ENCODE data around the gene TMEM19. TPM values are rescaled to one million over a fixed set of nuclear protein-coding genes. Genes with fewer than 3 reads are reported as not detected.

Gene TMEM19
- total RNA-seq, 1 donor from 2014 or later: 21.0 TPM

Other genes starting within 250 kb of the TMEM19 start
- gene LGR5, start 246.3 kb upstream of the TMEM19 start, total RNA-seq: not detected in 2 replicates
- 23.4 and 56.5 TPM in 2 replicates for gene ZFC3H1, start 22.2 kb upstream of the TMEM19 start, total RNA-seq
- 2.5 and 9.5 TPM in 2 replicates for gene THAP2, start 21.8 kb upstream of the TMEM19 start, total RNA-seq
- gene RAB21, start 68.8 kb downstream of the TMEM19 start, total RNA-seq: 25.7 and 43.8 TPM in 2 replicates
- 13.8 and 23.2 TPM in 2 replicates for gene TBC1D15, start 153.7 kb downstream of the TMEM19 start, total RNA-seq

Measured in glomerular endothelial cell (primary cell).